ENCODE data around the gene DLG2.
A peak's percentile ranks its signal among the peaks of the same experiment; 100 is the strongest.
"Not testable (repeated sequence)": the region's sequence is repeated elsewhere in the genome, so short reads cannot be mapped to it uniquely, and the experiment has no call there.

The DLG2 gene

DNA sequence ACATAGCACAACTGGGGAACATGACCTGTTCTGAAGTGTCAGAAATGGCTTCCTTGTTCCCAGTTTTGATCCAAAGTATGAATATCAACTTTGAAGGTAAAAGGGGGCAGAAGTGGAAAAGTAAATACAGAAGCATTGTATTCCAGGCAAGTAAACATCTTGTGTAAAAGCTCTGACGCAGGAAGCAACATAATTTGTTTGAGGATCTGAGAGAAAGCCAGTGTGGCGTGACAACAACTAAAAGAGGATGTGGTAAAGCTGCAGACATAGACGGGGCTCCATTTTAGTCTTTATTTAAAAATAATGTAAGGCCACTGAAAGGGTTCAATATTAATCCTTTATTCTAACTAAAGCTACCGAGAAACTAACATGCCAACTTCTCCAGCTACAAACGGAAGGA is 310.2 kb downstream of the DLG2 start:
- peak; percentile 22 for DNase-seq (ENCODE audit: low spot score)

DNA sequence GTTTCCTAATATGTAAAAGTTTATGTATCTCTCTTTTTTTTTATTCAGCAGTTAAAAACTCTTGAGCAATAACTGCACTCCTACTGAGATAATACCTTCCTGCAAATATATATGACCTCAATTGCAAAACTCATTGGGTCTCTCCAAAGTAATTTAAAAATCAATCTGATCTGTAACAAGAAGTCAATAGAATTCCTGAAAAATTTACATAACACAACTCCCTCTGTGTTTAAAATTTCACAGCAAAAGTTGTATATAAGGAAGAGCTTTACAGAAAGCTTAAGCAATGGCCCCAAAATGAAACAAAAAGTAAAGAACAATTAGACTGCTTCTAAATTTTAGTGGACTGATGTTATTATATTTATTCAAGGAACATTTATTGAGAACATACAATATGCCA is 313.4 kb downstream of the DLG2 start:
- no peak for DNase-seq (ENCODE audit: low spot score)

DNA sequence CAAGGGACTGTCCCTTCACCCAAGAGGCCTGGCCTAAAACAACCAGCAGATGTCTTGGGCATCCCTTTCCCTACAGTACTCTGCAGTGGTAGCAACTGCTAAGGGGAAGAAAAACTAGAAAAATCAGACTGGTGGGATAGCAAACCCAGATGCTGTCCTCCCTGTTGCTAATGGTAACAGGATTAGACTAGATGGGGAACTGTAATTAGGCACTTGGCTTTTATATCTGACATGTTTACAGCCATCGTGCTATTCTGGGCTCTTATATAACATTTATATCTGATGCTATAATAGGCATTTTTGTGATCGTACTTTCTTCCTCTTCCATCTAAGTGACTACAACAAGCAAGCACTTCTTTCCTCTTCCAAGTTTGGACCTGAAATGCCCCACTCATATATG is 316.7 kb downstream of the DLG2 start:
- DNase-seq (ENCODE audit: low spot score) = peak; percentile 13

DNA sequence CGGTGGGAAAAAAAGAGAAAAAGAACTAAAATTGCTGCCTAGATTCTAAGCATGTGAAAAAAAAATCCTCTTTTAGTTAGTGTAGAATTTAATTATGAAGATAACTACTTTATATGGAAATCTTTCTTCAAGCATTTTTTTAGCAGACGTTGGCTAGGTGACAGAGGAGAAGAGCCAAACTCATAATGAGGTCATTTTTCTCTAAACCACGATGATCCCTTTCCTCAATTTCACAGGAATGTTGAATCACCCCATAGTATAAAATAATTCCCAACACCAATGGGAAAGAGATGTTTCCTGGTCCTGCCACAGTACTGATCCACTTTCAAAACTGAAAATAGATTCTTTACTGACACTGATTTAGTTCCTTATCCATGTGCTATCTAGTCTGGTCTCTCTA is 319.8 kb downstream of the DLG2 start:
- no peak for DNase-seq (ENCODE audit: low spot score)

DNA sequence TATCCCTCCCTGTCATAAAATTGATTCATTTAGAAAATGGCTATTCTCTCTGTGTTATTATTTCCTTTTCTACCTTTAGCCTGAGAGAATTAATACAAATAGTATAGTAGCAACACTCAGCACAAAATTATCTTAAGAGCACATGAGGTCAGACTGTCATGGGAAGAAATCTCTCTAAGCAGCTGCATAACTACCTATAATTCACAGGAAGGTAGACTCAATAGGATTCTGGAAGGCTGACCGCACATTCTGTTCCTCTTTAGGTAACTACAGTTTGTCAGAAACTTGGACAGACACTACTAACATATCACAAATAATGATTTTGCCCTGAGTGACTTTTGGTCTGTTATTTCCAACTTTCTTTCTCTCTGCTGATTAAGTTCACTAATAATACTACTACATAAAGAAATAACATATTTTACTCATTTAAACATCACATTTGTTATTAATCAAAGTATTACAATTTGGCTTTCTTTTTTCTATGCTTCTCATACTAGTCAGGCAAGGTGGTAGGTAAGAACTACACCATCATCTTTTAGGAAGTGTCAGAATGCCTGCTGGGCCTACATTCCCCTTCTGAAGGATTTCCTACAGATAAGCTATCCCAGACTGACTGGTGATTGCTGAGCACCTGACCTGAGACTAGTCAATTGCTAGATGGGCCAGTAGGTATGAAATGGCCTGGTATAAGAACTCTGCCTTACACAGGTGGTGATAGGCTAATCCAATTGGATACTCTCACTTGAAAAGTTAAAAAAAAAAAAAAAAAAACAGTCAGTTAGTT is 325.1 kb downstream of the DLG2 start:
- no peak for DNase-seq (ENCODE audit: low spot score)

DNA sequence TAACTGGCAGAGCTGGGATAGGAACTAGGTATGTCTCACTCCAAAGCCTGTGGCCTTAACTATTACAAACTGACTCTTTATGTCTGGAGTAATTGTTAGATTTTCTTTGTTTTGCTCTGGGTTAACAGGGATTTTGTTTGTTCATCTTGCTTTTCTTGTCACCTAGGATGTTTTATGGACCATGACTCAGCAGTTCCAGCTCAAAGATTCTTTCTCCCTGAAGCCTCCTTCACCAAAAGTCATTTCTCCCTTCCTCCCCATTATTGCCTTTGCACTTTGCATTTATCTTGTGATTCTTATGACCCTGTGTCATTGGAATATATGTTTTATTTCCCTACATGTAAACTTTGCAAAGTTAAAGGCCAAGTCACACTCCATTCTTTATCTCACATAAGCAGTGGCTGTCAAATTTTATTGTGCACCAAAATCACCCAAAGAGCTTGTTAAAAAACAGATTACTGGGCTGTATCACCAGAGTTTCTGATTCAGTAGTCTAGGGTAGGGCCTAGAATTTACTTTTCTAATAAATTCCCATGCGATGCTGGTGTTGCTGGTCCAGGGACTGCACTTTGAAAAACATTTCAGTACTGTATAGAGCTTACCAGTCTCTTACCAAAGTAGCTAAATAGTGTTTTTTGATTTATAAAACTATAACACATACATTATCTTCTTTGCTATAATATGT is 327.7 kb downstream of the DLG2 start:
- no peak for DNase-seq (ENCODE audit: low spot score)

DNA sequence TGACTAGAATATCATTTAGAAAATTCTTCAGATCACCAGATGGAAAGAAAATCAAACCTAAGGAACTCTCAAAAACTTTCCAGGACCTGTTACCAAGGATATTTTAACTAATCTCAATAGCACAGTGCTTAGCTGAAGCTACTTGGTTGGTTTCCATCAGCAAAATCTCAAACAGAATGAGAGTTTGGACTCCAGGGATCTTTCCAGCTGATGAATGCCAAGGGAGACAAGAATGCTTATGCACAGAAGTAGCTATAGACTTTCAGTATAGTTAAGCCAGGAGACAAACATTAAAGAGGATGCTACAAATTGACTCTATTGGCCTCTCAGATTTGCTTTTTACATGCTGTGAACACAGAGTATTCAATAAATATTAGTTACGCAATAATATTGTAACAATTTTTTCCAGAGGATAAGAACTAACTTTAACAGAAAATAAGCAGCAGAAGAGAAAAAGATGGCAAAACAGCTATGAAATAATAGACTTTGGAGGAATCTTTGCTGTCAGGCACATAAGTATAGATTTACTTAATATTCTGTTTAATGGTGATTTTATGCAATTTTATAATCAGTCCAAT is 331.4 kb downstream of the DLG2 start:
- DNase-seq (ENCODE audit: low spot score) = no peak

DNA sequence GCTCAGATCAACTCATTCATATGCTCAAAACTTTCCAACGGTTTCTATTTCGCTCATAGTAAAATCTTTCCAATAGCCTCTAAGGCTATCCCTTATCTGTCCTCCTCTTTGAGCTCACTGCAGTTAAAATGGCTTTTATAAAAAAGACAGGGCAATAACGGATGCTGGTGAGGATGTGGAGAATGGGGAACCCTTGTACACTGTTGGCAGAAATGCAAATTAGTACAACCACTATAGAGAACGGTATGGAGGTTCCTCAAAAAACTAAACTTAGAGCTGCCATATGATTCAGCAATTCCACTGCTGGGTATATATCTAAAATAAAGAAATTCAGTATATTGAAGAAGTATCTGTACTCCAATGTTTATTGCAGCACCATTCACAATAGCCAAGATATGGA is 345.6 kb downstream of the DLG2 start:
- no peak for DNase-seq (ENCODE audit: low spot score)

DNA sequence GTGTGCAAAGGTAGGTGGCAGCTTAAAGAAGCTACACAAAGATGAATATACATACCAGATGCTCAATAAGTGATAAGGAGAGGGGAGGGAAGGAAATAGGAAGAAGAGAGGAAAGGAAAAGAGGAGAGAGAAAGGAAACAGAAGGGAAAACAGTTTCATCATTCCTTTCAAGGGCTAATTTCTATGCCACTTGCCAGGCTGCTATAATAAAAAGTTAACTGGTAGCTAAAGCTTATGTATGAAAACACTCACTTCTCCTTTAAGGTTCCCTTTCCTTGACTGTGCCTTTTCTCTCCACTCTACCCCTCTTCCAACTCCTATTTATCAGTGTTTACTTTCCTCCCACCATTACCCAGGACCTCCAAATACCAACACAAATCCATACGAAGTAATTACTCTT is 347.9 kb downstream of the DLG2 start:
- DNase-seq (ENCODE audit: low spot score) = no peak

DNA sequence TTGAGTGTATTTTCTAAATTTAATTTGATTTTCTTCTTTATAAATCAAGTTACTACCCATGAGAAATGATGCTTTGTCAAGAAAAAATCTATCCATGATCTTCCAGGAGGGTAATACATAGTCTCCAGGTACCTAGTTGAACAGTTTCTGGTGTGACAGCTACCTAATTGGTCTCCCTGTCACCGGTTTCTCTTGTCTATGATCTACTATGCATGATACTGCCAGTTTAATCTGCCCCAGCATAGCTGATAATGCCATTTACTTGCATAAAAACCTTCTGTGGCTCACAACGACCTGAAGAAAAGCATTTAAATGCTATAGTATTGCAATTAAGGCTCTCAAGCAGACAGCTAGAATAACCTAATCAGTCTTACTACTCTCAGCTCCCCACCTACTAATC is 349.5 kb downstream of the DLG2 start:
- DNase-seq (ENCODE audit: low spot score) = no peak

DNA sequence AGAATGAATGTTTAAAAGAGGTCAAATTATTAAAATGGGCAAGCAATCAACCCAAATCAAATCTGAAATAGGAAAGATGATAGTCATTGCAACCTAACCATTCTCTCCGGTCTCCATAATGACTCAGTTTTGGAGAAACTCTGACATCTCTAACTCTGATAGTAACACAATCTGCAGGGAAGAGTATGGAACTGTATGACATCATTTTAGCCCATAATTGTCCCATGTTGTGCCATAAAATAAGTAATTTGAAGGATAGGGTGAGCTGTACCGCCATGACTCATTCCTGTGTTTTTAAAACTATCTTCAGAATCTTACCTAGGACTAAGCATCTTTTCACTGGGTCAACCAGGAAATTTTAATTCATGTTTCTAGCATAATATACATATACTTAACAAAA is 350.8 kb downstream of the DLG2 start:
- DNase-seq (ENCODE audit: low spot score) = no peak

DNA sequence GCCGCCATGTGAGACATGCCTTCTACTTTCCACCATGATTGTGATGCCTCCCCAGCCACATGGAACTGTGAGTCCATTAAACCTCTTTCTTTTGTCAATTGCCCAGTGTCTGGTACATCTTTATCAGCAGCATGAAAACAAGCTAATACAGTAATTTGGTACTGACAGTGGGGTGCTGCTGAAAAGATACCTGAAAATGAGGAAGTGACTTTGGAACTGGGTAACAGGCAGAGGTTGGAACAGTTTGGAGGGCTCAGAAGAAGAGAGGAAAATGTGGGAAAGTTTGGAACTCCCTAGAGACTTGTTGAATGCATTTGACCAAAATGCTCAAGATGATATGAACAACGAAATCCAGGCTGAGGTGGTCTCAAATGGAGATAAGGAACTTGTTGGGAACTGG is 356.8 kb downstream of the DLG2 start:
- not testable (repeated sequence) for DNase-seq (ENCODE audit: low spot score)

DNA sequence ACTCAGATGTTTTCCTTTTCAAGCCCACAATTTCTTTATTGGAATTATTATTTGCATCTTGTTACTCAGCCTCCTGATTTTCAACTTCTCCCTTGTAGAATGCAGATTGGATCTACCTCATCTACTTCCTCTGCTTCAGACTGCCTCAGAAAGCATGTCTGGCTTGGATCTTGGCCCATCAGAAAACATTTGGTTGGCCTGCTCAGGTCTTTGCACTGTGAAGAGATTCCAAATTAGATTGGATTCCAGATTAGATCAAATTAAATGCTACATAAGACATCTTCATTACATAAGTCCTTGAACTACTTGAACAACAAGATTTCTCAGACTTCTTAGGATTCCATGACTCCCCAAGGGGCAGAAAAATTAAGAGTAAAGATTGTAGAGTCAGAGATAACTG is 358.0 kb downstream of the DLG2 start:
- no peak for DNase-seq (ENCODE audit: low spot score)

DNA sequence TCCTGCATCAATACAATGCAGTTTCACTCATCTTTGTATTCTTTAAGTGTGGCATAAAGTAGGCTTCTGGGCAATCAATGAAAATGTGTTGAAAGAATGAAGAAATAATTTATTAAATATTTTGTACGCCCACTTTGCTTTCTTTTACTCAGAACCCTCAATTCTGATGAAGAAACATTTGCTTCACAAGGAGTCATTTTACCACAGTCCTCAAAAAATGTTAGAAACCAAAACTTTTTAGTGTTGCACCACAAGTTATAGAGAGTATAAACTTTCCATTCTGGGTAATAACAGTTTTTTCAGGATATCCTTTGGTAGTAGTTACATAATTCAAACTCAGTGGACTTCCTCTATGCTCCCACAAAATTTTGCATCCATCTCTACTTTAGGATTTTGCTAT is 360.5 kb downstream of the DLG2 start:
- no peak for DNase-seq (ENCODE audit: low spot score)

DNA sequence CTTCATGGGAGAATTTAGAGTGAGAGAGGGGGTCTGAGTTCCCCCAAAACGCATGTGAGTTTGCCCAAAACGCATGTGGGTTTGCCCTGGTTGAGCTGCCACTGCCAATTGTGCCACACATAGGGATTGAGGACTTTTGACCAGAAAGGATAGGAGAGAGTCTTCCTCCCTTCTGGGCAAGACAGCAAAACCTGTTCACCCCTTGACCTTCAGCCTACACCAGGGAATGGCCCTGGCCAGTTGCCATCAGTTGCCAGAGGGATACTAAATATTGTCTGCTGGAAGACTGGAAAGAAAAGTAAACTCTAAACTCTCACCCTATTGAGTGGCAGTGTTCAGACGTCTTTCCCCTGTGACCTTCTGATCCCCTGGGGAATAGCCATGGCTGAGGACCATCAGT is 363.8 kb downstream of the DLG2 start:
- no peak for DNase-seq (ENCODE audit: low spot score)

DNA sequence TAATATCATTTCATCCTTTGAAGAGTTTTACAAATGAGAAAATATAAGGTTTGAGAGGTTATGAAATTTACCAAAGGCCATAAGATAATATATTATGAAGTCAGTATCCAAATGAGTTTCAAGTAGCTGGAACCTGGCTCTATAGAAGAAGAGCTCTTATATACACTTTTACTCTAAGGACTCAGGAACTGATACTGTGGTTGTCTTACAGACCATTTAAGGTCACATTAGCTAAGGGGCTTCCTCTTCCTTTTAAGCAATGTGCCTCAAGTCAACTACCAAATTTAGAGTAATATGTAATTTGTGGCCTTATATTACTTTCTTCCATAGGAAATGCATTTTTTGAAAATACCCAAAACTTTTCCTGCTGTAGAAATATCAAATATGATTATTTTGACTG is 369.3 kb downstream of the DLG2 start:
- no peak for DNase-seq (ENCODE audit: low spot score)

DNA sequence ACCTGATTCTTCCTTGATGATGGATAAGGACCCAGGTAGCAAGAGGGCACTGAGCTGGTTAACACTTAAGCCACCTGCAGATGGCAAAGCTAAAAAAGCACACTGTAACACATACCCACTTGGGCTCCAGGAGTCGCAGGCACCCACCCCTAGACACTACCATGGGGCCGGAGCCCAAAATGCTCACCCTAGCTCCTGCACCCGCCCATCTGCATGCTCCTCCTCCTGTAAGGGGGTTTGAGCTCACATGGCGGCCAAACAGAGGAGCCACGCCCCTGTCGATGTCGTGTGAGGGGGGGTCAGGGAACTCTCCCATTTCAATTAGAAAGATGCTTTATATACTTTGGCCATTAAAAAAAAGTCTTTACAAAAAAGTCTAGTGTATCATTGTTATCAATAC is 370.7 kb downstream of the DLG2 start:
- no peak for DNase-seq (ENCODE audit: low spot score)

DNA sequence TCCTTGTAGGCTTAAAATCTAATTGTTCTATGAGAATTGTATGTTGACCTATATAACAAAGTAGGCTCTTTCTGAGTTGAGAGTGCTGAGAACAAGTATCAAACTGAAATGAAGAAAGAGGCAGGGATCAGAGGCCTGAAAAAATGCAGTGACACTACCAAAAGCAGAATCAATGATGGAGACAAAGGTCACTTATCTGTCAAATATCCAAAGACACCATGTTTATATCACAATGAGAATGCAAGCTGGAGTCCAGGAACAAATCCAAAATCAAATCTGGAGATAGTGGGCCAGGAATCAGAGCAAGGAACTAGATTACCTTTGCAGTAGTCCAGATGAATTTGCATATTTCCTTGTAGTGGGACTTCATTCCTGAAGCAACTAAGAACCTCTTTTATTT is 377.7 kb downstream of the DLG2 start:
- DNase-seq (ENCODE audit: low spot score) = no peak

DNA sequence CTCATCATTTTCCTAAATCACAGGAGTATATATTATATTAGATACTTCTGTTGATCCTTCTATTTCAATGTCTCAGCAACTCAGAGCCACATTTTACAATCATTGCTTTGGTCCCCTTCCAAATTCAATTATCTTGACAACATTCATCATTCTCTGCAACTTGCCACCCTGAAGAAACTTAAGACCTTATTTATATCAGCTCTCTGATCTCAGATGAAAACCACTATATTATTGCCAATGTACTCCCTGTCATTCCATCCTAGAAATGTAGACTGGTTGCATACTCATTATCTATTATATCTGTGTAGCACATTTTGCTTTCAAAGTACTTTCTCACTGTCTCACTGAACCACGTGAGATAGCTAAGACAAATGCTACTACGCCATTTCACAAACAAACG is 379.3 kb downstream of the DLG2 start:
- DNase-seq (ENCODE audit: low spot score) = no peak

DNA sequence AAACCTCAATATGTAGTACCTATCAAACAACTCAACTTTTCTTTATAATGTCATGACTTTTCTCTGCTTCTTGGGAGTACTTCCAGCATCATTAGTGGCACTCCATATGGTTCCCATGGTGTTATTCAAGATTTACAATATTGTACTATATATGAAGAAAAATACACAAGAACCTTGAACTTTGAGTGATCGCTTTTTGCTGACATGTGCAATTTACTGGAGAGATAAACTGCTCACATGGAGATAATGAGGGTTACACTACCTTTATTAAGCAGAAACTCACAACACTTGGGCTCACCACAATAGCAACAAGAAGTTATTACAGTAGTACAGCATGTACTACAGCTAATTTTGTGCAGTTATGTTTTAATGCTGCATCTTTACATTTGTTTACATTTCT is 388.2 kb downstream of the DLG2 start:
- no peak for DNase-seq (ENCODE audit: low spot score)

DNA sequence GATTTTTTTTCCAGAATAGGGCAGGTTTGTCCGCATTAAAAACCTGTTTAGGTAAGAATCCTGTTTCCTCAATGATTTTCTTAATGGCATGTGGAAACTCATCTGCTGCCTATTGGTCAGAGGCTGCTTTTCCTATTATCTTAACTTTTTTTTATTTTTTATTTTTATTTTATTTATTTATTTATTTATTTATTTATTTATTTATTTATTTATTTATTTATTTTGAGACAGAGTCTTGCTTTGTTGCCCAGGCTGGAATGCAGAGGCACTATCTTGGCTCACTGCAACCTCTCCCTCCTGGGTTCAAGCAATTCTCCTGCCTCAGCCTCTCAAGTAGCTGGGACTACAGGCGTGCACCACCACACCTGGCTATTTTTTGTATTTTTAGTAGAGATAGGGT is 389.1 kb downstream of the DLG2 start:
- not testable (repeated sequence) for DNase-seq (ENCODE audit: low spot score)

DNA sequence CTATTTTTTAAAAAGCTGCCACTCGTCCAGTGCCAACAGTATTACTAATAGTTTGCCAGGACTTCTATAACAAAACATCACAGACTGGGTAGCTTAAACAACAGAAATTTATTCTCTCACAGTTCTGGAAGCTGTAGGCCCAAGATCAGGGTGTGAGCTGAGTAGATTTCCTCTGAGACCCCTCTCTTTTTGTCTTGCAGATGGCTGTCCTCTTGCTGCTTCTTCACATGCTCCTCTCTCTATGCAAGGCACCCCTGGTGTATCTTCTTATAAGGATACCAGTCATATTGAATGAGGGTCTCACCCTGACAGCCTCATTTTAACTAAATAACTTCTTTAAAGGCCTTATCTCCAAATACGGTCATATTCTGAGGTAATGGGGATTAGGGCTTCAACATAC is 390.9 kb downstream of the DLG2 start:
- no peak for DNase-seq (ENCODE audit: low spot score)

DNA sequence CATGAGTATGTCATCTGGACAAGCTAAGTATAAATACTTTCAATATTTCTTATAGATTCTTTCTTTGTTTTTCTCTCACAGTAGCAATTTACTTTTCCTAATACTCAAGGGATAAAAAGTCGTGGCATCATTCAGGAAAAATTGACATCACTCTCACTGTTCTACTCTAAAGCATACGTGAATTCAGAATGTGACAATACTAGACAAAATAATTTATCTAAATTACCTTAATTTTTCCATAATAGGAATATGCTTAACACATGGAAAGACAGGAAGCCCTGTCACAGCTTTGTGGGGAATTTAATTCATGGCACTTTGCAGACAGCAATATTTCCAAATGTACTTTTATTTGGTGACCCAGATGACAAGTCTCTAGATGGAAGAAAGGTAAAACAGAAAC is 394.6 kb downstream of the DLG2 start:
- DNase-seq (ENCODE audit: low spot score) = no peak

DNA sequence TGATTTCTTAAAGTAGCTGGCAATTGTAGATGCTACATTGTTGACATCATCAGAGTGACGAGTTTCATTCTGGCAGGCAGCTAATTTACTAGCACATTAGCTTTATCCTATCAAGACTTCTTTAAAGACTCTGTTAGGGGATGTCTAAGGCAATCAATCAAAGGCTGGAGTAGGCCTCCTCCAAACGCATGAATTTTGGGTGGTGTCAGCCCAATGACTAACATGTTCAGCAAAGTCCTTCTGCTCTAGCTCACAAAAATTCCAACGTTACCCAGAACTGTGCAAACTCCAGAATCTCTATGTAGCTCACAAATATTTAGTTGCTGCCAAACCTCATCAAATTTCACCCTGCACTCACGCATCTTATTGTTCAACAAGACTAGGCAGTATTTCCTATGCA is 395.6 kb downstream of the DLG2 start:
- no peak for DNase-seq (ENCODE audit: low spot score)

Measured in germinal center (tissue), 1 donor.